ENCODE data around the gene WDR35. TPM values are rescaled to one million over a fixed set of nuclear protein-coding genes. Genes with fewer than 3 reads are reported as not detected.

The WDR35 gene
- total RNA-seq, 1 experiment from 2014 or later: 16.7 TPM

DNA sequence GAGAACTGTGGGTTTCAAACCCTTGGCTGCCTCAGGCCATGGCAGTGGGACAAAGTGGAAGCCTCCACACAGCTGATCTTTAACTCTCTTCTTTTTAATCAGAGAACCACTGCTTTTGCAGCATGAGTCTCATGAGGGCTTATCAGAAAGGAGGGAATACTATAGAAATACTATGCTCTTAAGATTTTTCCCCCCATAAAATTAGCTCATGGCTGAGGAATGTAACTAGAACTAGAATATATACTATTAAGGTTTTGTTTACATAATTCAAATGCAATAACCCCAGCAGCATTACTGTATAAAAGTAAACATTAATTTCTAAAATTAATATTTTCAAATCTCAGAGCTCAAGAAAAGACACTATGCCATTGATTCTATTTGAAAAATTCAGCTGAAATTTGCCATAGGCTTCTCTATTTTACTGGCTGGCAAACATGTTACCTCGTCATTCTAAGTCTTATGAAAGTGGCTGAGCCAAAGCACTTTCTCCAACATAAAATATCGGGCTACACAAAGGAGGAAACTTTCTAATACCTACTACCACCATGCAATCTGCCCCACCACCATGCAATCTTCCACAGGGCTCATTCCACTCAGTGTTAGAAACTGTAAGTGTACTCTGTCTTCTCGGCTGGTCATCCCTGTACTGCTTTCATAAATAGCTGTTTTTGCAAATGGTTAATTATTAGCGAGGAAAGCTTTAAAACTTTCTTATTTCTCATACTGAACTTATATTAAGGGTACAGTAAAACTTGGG, 42.5 kb downstream of the WDR35 start:
- H3K4me1 ChIP-seq (ENCODE audit: insufficient read depth, low read length): 0 out of 2 replicates have a peak, but pooled peaks cover 3% of the 10 kb centered on the region
- no peak overlapping the region for H3K27ac ChIP-seq (ENCODE audit: insufficient read length, low read depth, low read length)
- no peak overlapping the region for H2BK12ac ChIP-seq (ENCODE audit: insufficient read length, low read depth, low read length)
- Mint-ChIP-seq H3K4me1 (peaks cover 19 to 23% of the 10 kb centered on the region in 2 experiments), H3K27me3 (ENCODE audit: low read depth) (no peaks in the 10 kb centered on the region), H3K9me3 (no peaks in the 10 kb centered on the region), H3K36me3 (ENCODE audit: insufficient read depth in 1 of 3, low read depth in 3 of 3) (peaks cover 0 to 7% (median under 1%) of the 10 kb centered on the region in 3 experiments; a peak in 4 of 7 replicates), H3K4me3 (no peak overlapping the region), H3K27ac (no peak overlapping the region)
- H3K9me3 ChIP-seq (ENCODE audit: control insufficient read depth, low read depth, low read length): no peaks in the 10 kb centered on the region
- H2AFZ ChIP-seq (ENCODE audit: low read length): no peak overlapping the region
- no peak overlapping the region for H3K4ac ChIP-seq (ENCODE audit: low read depth, low read length)
- no peak overlapping the region for H3K56ac ChIP-seq (ENCODE audit: insufficient read length, low read depth, low read length)
- TF ChIP-seq, protein P1, sequence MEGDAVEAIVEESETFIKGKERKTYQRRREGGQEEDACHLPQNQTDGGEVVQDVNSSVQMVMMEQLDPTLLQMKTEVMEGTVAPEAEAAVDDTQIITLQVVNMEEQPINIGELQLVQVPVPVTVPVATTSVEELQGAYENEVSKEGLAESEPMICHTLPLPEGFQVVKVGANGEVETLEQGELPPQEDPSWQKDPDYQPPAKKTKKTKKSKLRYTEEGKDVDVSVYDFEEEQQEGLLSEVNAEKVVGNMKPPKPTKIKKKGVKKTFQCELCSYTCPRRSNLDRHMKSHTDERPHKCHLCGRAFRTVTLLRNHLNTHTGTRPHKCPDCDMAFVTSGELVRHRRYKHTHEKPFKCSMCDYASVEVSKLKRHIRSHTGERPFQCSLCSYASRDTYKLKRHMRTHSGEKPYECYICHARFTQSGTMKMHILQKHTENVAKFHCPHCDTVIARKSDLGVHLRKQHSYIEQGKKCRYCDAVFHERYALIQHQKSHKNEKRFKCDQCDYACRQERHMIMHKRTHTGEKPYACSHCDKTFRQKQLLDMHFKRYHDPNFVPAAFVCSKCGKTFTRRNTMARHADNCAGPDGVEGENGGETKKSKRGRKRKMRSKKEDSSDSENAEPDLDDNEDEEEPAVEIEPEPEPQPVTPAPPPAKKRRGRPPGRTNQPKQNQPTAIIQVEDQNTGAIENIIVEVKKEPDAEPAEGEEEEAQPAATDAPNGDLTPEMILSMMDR (conservative IDR thresholded peaks at IDR 0.05): no peak
- no peaks in the 10 kb centered on the region for H3K79me2 ChIP-seq (ENCODE audit: insufficient read depth, low read length)
- no peak overlapping the region for H2BK20ac ChIP-seq (ENCODE audit: low read depth, low read length, poor library complexity, severe bottlenecking)
- H4K5ac ChIP-seq (ENCODE audit: insufficient read length, low read depth, low read length): no peak overlapping the region
- H4K20me1 ChIP-seq (ENCODE audit: control insufficient read depth, insufficient read depth, insufficient read length): no peaks in the 10 kb centered on the region
- H3K23ac ChIP-seq (ENCODE audit: insufficient read length, low read depth, low read length): no peak overlapping the region
- H2AK5ac ChIP-seq (ENCODE audit: insufficient read length, low read length): no peak overlapping the region
- no peaks in the 10 kb centered on the region for H3K27me3 ChIP-seq (ENCODE audit: insufficient read depth, low read length)
- no peak for DNase-seq
- H3K79me1 ChIP-seq (ENCODE audit: insufficient read depth, low read depth, low read length, poor library complexity, severe bottlenecking): no peaks in the 10 kb centered on the region
- H4K8ac ChIP-seq (replicated peaks; ENCODE audit: insufficient read length, low read depth, low read length): no peak overlapping the region
- H3K14ac ChIP-seq (ENCODE audit: insufficient read depth, low read length): no peak overlapping the region
- H3T11ph ChIP-seq (ENCODE audit: low read length): no peak overlapping the region
- no peak overlapping the region for H3K4me2 ChIP-seq (ENCODE audit: insufficient read depth, insufficient read length, low read length)
- no peak overlapping the region for H2BK120ac ChIP-seq (ENCODE audit: low read depth, low read length, poor library complexity, severe bottlenecking)
- no peak overlapping the region for H3K9ac ChIP-seq (ENCODE audit: extremely low read depth, insufficient read length, low read length)
- H4K91ac ChIP-seq (ENCODE audit: insufficient read length, low read depth, low read length): no peak overlapping the region
- no peaks in the 10 kb centered on the region for H3K23me2 ChIP-seq (ENCODE audit: insufficient read length, low read depth, low read length, poor library complexity, severe bottlenecking)
- no peak overlapping the region for H2BK15ac ChIP-seq (ENCODE audit: low read depth, low read length)
- whole genome bisulfite sequencing (ENCODE audit: extremely low coverage, insufficient read length, low lambda C conversion rate): no CpG with 5 or more reads among the region's 4 CpGs
- no peak overlapping the region for H2BK5ac ChIP-seq (ENCODE audit: insufficient read length, low read length)
- no peak overlapping the region for H3K18ac ChIP-seq (ENCODE audit: insufficient read length, low read depth, low read length)

All from H9 (cell line).